Stimulated activated CD8-positive, alpha-beta memory T cell treated with anti-CD3 and anti-CD28 coated beads, Interleukin-2, amount 100 ng/mL, for 48 hours (primary cell): Measurements from ENCODE around the gene TXK.

Experiments
- DNase-seq, 2 donors: peaks; one replicate each; pipeline ENCODE4 v3.0.0-alpha.2; 2020; ENCODE audit warnings: low read depth in 2 of 2

Gene TXK

DNA sequence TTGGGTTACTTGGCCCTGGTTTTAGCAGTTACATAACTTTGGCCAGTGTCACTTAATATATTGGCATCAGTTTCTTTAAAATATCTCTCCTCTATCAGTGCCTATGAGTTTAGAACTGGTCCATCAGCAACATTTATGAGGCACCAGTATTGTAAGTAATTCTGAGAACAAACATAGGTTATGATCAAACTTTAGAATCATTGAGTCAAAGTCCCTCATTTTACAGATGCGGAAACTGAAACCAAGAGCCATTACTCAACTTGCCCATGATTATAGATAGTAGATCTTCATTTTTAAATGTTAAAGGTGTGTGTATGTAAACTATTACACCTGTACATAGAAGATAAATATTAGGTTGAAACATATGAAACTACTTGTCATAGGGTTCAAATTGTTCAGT, 113.0 kb downstream of the TXK start:
- no peak for DNase-seq

DNA sequence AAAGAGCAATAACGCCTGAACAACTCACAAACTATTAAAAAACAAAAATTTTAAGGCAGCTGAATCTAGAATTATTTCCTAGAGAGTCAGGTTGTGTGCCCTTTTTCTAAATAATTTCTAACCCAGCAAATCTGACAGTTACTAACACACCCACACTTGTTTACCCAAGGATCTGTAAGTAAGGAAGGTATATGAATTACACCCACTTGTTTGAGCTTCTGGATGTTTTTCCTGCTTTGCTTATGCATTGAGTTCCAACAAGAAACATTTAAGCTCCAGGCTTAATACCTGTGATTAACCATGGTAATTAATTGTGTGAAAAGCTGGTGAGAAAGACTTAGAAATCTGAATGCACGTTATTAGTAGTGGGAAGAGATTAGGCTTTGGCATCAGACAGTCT, 115.9 kb downstream of the TXK start:
- no peak for DNase-seq

DNA sequence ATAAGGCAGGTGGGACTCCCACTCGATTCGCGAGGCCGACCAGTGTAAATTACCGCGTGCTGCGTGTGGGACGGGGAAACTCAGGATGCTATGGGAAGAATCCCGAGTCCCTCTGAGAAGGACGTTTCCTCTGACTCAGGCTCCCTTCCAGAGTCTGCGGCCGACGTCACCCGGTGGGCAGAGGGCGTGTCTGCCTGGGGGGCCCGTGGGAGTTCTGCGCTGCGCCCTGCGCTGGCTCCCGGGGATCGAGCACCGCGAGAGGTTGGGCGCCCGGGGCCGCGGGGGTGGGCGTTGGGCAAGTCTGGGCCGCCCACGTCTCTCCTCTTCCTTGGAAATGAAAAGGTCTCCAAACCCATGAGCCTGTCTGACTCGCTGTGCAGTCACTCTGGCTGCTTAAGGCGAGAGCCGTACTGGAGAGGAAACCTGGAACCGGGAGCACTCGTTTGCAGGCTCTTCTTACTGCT, 116.9 kb downstream of the TXK start:
- DNase-seq = peak; percentile 45 to 46
